ENCODE results near the gene NACC1. TPM values are rescaled to one million over a fixed set of nuclear protein-coding genes. Genes with fewer than 3 reads are reported as not detected.

Gene NACC1
- total RNA-seq, 1 donor from 2014 or later = 35.5 TPM

DNA sequence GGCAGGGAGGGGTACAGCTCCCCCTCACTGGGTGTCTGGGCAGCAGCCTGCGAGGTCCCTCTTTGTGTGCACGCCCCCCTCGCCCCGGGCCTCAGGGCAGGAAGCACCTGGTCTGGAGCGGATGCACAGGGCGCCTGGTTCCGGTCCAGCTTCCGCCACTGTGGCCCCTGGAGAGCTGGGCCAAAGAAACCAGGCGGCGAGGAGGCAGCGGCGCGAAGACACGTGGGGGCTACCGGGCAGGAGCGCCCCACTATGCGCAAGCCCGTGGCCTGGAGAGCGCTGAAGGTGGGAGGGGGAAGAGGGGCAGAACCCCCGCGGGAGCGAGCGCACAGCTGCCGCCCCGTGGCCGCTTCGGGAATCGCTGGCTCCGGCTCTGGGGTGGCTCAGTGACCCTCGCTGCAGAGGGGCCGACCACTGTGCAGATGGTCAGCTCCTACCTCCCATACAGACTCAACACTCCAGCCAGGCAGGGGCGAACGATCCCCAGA is 13.7 kb upstream of the NACC1 start:
- peak in 1 of 2 donors; percentile 82 for DNase-seq (ENCODE audit: low spot score in 2 of 2)
- Histone ChIP-seq H3K27me3 (no peaks in the 10 kb centered on the region), H3K27ac (peak overlapping the region; percentile 36 to 92), H3K9me3 (no peaks in the 10 kb centered on the region), H3K4me3 (peak overlapping the region in 1 of 2 donors; percentile 26), H3K36me3 (peaks cover 9 to 10% of the 10 kb centered on the region in 2 donors), H3K4me1 (peaks cover 14 to 19% of the 10 kb centered on the region in 2 donors)
- intact Hi-C loops (cut with DNase I) = loop anchor here (5.0 kb wide), 1 partner anchor 158 kb away; no protein-coding TSS in a partner anchor
- TF ChIP-seq CTCF (IDR thresholded peaks at IDR 0.05) = peak; percentile 74 to 84 (median 79)

GRCh38 chr19:13104848-13105711 is 13.0 kb upstream of the NACC1 start:
- DNase-seq (ENCODE audit: low spot score in 2 of 2) = peak in 1 of 2 donors; percentile 67
- H3K36me3 ChIP-seq = peaks cover 9 to 15% of the 10 kb centered on the region in 2 donors
- peaks cover 14 to 19% of the 10 kb centered on the region in 2 donors for H3K4me1 ChIP-seq
- intact Hi-C loops (cut with DNase I) = loop anchor here (5.0 kb wide), 1 partner anchor 157 kb away; no protein-coding TSS in a partner anchor
- H3K27ac ChIP-seq = peak overlapping the region; percentile 9 to 92
- peak overlapping the region in 1 of 2 donors; percentile 26 for H3K4me3 ChIP-seq
- H3K27me3 ChIP-seq = no peaks in the 10 kb centered on the region
- no peak for TF ChIP-seq CTCF (IDR thresholded peaks at IDR 0.05)
- no peaks in the 10 kb centered on the region for H3K9me3 ChIP-seq

- intact Hi-C loops (cut with DNase I) = no loop called here
- TF ChIP-seq CTCF (IDR thresholded peaks at IDR 0.05) = no peak
- Histone ChIP-seq H3K9me3 (no peaks in the 10 kb centered on the region), H3K27ac (no peak overlapping the region), H3K36me3 (peaks cover 16 to 26% of the 10 kb centered on the region in 2 donors), H3K27me3 (no peaks in the 10 kb centered on the region), H3K4me1 (no peaks in the 10 kb centered on the region), H3K4me3 (no peak overlapping the region)
- DNase-seq (ENCODE audit: low spot score in 2 of 2) = no peak
Observed at GRCh38 chr19:13109361-13110098, 8.5 kb upstream of the NACC1 start.

GRCh38 chr19:13110099-13110610 is 7.9 kb upstream of the NACC1 start:
- Histone ChIP-seq H3K4me3 (no peak overlapping the region), H3K36me3 (peaks cover 16 to 26% of the 10 kb centered on the region in 2 donors), H3K27ac (no peak overlapping the region), H3K9me3 (no peaks in the 10 kb centered on the region), H3K27me3 (no peaks in the 10 kb centered on the region), H3K4me1 (no peaks in the 10 kb centered on the region)
- DNase-seq (ENCODE audit: low spot score in 2 of 2) = no peak
- TF ChIP-seq CTCF (IDR thresholded peaks at IDR 0.05) = no peak
- intact Hi-C loops (cut with DNase I) = no loop called here

DNA sequence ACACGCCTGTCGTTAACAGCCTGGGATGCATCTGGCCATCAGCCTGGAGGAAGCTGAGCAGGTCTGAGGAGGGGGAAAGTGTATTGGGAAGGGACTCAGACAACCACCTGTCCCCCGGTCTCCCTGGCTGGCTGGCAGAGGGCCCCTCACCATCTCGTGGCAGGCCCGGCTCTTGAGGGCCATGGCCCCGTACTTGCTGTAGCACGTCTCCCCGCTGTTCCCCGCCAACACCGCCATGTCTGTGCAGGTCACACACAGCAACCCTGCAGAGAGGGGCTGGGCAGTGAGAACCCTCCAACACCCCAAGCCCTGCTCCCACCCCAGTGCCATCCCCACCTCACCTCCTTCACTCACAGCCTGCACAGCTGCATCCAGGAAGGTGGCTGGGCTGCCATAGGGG is 5.5 kb upstream of the NACC1 start:
- intact Hi-C loops (cut with DNase I) = no loop called here
- no peak for TF ChIP-seq CTCF (IDR thresholded peaks at IDR 0.05)
- Histone ChIP-seq H3K9me3 (no peaks in the 10 kb centered on the region), H3K27me3 (no peaks in the 10 kb centered on the region), H3K36me3 (peaks cover 12 to 22% of the 10 kb centered on the region in 2 donors), H3K4me3 (no peak overlapping the region), H3K27ac (no peak overlapping the region), H3K4me1 (peaks cover 0 to 16% of the 10 kb centered on the region in 2 donors)
- DNase-seq (ENCODE audit: low spot score in 2 of 2) = no peak
